ENCODE data around the gene KIRREL3. TPM values are rescaled to one million over a fixed set of nuclear protein-coding genes. Genes with fewer than 3 reads are reported as not detected.

The KIRREL3 gene
- polyA plus RNA-seq, 2 of the 4 experiments (the other 2 are of a cell fraction): 3.0 to 11.0 TPM

GRCh38 chr11:126734752-126735151, 265.8 kb downstream of the KIRREL3 start:
- ATAC-seq (no peak), DNase-seq (ENCODE audit: low read depth in 1 of 2, low spot score in 1 of 2) (no peak), FAIRE-seq (no peak)
- POLR2A ChIA-PET: no interaction called here
- H3K9me3 ChIP-seq: no peaks in the 10 kb centered on the region
- no peak overlapping the region for H3K4me2 ChIP-seq
- H3K4me1 ChIP-seq: no peaks in the 10 kb centered on the region
- no peak overlapping the region for H3K4me3 ChIP-seq
- CTCF ChIA-PET: no interaction called here
- TF ChIP-seq ZNF302 (CRISPR knock-in tag; IDR thresholded peaks at IDR 0.05): no peak
- H3K27ac ChIP-seq: no peak overlapping the region
- 59% methylated on average over 7 of the region's 7 CpGs for WGBS (ENCODE audit: missing lambda C conversion rate)

- Histone ChIP-seq H3K9me3 (no peaks in the 10 kb centered on the region), H3K4me3 (no peak overlapping the region), H3K4me2 (no peak overlapping the region), H3K27ac (no peak overlapping the region), H3K4me1 (no peaks in the 10 kb centered on the region)
- POLR2A ChIA-PET: no interaction called here
- DNase-seq (ENCODE audit: low read depth in 1 of 2, low spot score in 1 of 2) (no peak), ATAC-seq (no peak), FAIRE-seq (no peak)
- WGBS (ENCODE audit: missing lambda C conversion rate): 47% methylated on average over 2 of the region's 2 CpGs
- TF ChIP-seq, protein P1, sequence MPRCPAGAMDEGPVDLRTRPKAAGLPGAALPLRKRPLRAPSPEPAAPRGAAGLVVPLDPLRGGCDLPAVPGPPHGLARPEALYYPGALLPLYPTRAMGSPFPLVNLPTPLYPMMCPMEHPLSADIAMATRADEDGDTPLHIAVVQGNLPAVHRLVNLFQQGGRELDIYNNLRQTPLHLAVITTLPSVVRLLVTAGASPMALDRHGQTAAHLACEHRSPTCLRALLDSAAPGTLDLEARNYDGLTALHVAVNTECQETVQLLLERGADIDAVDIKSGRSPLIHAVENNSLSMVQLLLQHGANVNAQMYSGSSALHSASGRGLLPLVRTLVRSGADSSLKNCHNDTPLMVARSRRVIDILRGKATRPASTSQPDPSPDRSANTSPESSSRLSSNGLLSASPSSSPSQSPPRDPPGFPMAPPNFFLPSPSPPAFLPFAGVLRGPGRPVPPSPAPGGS (IDR thresholded peaks at IDR 0.05): no peak
- TF ChIP-seq, protein P2, sequence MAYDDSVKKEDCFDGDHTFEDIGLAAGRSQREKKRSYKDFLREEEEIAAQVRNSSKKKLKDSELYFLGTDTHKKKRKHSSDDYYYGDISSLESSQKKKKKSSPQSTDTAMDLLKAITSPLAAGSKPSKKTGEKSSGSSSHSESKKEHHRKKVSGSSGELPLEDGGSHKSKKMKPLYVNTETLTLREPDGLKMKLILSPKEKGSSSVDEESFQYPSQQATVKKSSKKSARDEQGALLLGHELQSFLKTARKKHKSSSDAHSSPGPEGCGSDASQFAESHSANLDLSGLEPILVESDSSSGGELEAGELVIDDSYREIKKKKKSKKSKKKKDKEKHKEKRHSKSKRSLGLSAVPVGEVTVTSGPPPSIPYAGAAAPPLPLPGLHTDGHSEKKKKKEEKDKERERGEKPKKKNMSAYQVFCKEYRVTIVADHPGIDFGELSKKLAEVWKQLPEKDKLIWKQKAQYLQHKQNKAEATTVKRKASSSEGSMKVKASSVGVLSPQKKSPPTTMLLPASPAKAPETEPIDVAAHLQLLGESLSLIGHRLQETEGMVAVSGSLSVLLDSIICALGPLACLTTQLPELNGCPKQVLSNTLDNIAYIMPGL (CRISPR knock-in tag; IDR thresholded peaks at IDR 0.05; ENCODE audit: borderline replicate concordance): no peak
- TF ChIP-seq TP53 (CRISPR knock-in tag; IDR thresholded peaks at IDR 0.05) (no peak), FOXS1 (CRISPR knock-in tag; IDR thresholded peaks at IDR 0.05) (no peak), RNF2 (IDR thresholded peaks at IDR 0.05; ENCODE audit: borderline replicate concordance, low read depth) (no peak), NFE2L2 (conservative IDR thresholded peaks at IDR 0.05; ENCODE audit: low read length) (no peak), POLR2A (IDR thresholded peaks at IDR 0.05; ENCODE audit: low read length) (no peak), CTCF (IDR thresholded peaks at IDR 0.05) (no peak), RFX5 (IDR thresholded peaks at IDR 0.05) (no peak)
- TF ChIP-seq, protein P3, sequence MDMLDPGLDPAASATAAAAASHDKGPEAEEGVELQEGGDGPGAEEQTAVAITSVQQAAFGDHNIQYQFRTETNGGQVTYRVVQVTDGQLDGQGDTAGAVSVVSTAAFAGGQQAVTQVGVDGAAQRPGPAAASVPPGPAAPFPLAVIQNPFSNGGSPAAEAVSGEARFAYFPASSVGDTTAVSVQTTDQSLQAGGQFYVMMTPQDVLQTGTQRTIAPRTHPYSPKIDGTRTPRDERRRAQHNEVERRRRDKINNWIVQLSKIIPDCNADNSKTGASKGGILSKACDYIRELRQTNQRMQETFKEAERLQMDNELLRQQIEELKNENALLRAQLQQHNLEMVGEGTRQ (IDR thresholded peaks at IDR 0.05): no peak
- CTCF ChIA-PET: interaction anchor here (1.5 kb wide), 1 partner anchor 340 kb away, joined by 4 read pairs; no protein-coding TSS in a partner anchor
Observed at GRCh38 chr11:126733685-126734084, 266.9 kb downstream of the KIRREL3 start.

- Histone ChIP-seq H3K9me3 (no peaks in the 10 kb centered on the region), H3K4me1 (no peaks in the 10 kb centered on the region), H3K27ac (no peak overlapping the region), H3K4me2 (no peak overlapping the region), H3K4me3 (no peak overlapping the region)
- DNase-seq (ENCODE audit: low read depth in 1 of 2, low spot score in 1 of 2) (no peak), ATAC-seq (no peak), FAIRE-seq (no peak)
- ChIA-PET POLR2A (no interaction called here), CTCF (interaction anchor here (1.5 kb wide), 3 partner anchors 21 to 341 kb away, joined by 3 to 5 read pairs (median 4); no protein-coding TSS in a partner anchor)
- TF ChIP-seq FOSL2 (IDR thresholded peaks at IDR 0.05) (no peak), FOSL2 (CRISPR knock-in tag; IDR thresholded peaks at IDR 0.05) (no peak), ESRRA (IDR thresholded peaks at IDR 0.05; ENCODE audit: borderline replicate concordance, low read length) (no peak), CEBPB (IDR thresholded peaks at IDR 0.05) (no peak), ZNF302 (CRISPR knock-in tag; IDR thresholded peaks at IDR 0.05) (no peak), MYC (IDR thresholded peaks at IDR 0.05; ENCODE audit: borderline replicate concordance, low read length) (no peak), EHMT2 (IDR thresholded peaks at IDR 0.05; ENCODE audit: low read depth) (no peak), MAZ (IDR thresholded peaks at IDR 0.05; ENCODE audit: borderline replicate concordance, low read depth, low read length) (no peak), GATA3 (IDR thresholded peaks at IDR 0.05; ENCODE audit: borderline replicate concordance) (no peak)
- 69% methylated on average over 4 of the region's 4 CpGs for WGBS (ENCODE audit: missing lambda C conversion rate)
Observed at GRCh38 chr11:126732981-126733380, 267.6 kb downstream of the KIRREL3 start.

Measured in A549 (cell line).